NT2/D1 (cell line): ENCODE measurements around the gene PHF21B.

ENCODE experiments used
- YY1 ChIP-seq: IDR thresholded peaks from 2 replicates; pipeline ENCODE4 v1.6.1; 2011; ENCODE audit not compliant: insufficient read length, insufficient read depth
- ZNF274 ChIP-seq: IDR thresholded peaks from 2 replicates; pipeline ENCODE4 v1.6.1; 2011; ENCODE audit warnings: mild to moderate bottlenecking, low read depth, low read length

GRCh38 chr22:44876921-44877320 is 132.9 kb downstream of the PHF21B start:
- no peak for TF ChIP-seq ZNF274
- TF ChIP-seq YY1, result no peak
